ENCODE data around the gene SERP2.

The SERP2 gene

DNA sequence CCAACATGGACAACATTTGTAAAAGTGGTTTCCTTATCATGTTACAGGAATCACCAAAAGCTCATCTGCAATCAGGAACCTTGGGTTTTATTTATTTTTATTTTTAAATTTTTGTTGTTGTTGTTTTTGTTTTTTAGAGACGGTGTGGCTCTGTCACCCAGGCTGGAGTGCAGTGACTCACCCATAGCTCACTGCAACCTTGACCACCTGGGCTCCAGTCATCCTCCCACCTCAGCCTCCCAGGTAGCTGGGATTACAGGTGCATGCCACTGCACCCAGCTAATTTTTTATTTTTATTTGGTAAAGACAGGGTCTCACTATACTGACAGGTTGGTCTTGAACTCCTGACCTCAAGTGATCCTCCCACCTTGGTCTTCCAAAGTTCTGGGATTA lies 13.6 kb upstream of the SERP2 start:
- DNase-seq: no peak

GRCh38 chr13:44362394-44363040 lies 11.1 kb upstream of the SERP2 start:
- peak; percentile 11 to 28 for DNase-seq

DNA sequence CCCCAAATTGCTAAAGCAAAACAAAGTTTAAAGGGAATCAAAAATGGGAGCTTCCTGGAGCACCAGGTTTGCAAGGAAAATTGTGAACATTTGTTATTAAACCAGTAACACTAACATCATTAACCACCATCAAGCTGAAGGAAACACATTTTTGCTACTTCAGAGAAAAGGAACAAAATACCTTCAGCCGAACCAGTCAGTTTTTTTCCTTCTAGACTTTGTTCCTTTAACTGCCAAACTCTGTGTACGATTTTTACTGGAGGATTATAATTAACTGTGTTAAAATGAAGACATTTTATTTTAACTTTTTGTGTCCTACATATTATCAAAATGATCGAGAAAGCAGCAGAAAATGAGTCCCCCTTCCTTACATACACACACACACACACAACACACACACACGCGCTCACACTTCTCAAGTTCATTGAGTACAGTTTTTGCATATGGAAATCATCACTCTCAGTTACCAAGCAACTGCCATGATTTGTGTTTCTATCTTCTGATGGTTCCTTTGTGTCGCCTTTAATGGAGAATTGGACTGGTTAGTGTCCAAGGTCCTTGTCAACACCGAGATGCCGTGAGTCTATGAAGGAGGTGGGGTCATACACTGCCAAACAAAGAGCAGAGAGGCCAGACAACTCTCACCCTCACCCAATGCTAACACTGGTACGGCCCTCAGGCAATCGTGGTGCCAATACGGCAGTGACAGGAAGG lies 9.8 kb upstream of the SERP2 start:
- DNase-seq: no peak

DNA sequence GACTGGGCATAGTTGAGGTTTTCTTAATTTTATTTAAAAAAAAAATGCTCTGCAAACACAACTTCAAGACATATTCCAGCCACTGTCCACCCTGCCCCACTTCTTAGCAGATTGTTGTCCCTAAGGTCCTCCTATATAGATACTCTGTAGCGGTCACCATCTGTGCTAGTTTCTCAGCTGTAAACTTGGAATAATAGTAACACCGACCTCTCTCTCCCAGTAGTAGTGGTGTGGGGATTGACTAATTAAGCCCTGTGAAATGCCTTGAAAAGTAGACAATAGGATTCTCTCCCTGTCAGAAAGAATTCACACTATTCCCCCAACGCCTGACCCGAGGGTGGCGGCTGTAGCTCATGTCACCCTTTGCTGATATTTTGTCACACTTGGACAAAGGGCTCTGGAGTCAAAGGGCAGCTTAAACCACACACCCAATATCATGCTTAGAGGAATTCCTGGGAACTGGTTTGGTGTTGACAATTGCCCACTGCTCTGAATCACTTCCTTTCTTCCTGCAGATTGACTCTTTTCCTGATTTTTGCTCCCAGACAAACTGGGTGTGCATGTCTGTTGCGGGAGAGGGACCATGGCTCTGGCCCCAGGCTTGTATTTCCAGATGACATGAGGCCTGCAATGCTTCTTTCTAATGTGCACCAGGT lies 9.2 kb upstream of the SERP2 start:
- no peak for DNase-seq

DNA sequence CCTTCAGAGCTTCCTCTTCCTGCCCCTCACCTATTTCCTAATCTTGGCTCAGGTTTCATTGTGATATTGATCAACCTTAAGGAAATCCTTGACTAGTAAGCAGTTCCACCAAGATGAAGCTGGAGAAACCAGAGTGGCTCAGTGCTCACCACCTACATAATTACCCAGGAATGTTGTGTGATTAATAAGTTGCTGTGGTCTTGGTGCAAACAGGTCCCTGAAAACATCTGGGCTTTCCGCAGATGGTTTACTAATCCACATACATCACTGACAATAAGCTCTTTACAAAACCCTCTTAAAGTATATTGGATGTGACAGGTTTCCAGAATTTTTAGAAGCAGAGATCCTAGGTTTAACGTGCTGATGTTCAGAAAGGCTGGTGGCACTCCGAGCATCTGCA lies 8.6 kb upstream of the SERP2 start:
- no peak for DNase-seq

DNA sequence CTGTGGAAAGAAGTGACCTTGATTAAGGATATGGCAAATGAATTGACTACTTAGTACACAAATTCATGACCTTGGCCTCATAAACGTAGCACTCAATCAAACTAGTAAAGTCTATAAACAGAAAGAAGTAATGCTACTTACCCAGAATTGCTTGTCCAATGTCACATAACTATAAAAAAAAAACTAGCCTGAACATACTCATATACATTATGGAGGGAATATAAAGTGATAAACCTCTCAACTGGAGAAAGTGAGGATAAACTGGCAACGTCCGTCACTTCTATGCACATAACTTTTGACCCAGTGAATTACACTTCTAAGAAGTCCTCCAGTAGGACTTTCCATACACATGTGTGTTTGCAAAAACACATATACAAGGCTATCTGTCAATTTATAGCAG lies 7.7 kb upstream of the SERP2 start:
- no peak for DNase-seq

- no peak for DNase-seq
Measured at GRCh38 chr13:44368062-44368591, 5.5 kb upstream of the SERP2 start.

GRCh38 chr13:44368599-44369368 lies 4.8 kb upstream of the SERP2 start:
- no peak for DNase-seq

DNA sequence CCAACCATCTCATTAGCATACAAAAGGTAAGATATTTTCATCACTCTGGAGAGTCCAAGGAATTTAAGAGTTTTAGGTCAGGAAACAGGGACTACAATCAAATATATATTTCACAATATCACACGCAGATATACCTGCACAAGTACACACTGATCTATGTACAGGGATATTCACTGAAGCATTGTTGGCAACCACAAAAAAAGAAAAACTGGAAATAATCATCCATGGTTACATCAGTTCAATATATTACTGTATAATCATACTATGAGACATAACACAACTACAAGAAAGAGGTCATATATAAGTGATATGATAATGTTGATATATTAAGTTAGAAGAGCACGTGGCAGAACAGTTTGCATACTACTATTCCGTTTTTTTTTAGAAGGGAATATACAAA lies 2.2 kb upstream of the SERP2 start:
- no peak for DNase-seq

DNA sequence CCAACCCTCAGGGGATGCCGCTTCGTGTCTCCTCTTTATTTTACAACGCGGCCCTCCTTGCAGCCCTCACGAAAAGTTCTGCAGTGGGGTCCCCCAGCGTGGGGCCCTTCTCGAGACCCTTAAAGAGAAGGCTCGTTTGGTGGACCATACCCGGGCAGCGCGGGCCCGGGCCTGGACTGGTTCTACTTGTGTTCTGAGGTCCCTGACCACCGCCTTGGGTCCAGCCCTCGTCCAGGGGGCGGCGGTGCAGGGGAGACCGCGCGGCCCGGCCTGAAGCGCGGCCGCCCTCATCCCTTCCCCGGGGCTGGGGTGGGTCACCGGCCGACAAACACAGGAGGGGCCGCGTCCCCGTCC lies 400 bp upstream of the SERP2 start:
- DNase-seq: no peak

DNA sequence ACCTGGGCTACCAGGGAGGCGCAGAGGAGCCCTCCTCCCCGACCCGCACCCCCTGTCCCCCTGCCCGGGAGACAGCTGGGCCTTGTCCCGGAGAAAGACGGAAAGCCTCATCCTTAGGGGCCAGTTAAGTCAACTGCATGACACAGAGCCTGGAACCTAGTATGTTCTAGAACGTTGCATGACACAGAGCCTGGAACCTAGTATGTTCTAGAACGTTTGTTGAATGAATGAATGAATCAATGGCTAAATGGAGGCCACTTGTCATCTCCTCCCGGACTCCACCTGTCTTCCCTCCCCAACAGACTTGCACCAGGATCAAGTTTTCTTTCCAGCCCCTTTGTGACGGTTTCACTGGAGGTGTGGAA lies 706 bp downstream of the SERP2 start:
- no peak for DNase-seq

DNA sequence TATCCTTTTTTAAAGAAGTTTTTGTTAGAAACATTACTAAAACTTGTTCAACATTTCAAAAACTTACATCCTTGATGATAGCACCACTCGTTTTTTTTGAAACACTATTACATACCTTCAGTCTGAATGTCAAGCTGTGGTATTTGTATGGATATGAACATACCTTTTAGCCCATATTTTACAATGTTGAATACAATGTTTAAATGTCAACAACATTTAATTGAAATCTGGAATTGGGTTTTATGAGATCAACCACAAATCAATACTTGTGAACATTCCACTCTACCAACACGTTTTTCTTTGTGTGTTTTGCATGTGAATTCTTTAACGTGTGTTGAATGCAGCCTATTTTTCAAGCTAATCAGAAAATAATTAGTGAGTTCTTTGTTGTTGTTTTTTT lies 4.7 kb downstream of the SERP2 start:
- DNase-seq: no peak

DNA sequence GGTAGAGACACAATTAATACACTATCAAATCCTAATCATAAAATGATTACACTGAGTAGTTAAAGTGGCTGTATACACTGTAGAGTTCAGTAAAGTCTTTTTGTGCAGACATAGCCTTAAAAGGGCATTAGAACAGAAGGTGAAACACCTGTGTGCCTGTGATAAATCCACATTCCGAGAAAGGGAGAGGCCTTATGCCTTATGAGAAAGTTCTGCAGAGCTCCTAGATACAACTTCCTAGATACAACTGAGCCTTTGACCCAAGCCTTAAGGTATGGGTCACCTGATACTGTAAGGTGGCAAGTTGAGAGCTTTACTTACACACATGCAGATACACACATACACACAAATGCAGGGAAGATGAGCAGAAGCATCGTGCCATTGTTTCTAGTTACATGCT lies 6.3 kb downstream of the SERP2 start:
- DNase-seq: no peak

DNA sequence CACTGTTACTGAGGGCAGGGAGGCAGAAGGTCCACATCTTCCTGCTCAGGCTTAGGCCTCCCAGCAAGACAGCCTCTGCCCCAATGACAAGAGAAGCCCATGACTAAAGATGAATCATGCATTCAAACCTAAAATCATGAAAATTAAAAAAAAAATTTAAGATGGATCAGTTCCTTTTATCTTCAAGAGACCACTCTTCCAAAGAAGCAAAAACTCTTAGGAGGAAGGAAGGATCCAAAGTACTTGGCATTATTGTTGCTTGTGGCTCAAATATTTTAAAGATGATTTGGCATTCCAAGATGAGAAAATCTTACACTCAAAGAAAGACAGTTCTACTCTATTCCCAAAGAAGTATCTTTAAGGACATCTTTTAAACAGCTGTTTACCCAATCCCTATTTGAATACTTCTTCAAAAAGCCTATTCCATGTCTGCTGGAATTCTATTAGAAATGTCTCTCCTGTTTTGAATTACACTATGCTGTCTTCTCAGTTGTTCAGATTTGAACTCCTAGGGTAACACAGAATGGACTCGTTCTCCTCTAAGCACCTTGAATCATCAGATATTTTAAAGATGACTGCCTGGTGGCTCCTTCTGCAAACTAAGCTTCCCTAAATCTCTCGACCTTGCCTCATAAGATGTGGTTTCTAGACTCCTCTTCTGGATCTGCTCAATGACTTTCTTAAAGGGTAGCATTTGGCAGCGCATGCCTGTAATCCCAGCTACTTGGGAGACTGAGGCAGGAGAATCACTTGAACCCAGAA lies 7.0 kb downstream of the SERP2 start:
- DNase-seq: no peak

GRCh38 chr13:44382635-44383145 lies 9.1 kb downstream of the SERP2 start:
- DNase-seq: no peak

- DNase-seq: no peak
Measured at GRCh38 chr13:44383945-44384344, 10.3 kb downstream of the SERP2 start.

GRCh38 chr13:44384778-44385177 lies 11.2 kb downstream of the SERP2 start:
- DNase-seq: no peak

- no peak for DNase-seq
Measured at GRCh38 chr13:44385401-44385800, 11.8 kb downstream of the SERP2 start.

- DNase-seq: no peak
Measured at GRCh38 chr13:44385847-44386246, 12.2 kb downstream of the SERP2 start.

GRCh38 chr13:44386913-44387556 lies 13.4 kb downstream of the SERP2 start:
- no peak for DNase-seq

GRCh38 chr13:44388427-44389059 lies 14.9 kb downstream of the SERP2 start:
- no peak for DNase-seq

Measured in inflammatory macrophage treated with lipopolysaccharide for 1 hour (primary cell).